Measurements from ENCODE around the gene ERG28. TPM values are rescaled to one million over a fixed set of nuclear protein-coding genes. Genes with fewer than 3 reads are reported as not detected.

Gene ERG28
- total and polyA plus RNA-seq, 10 of the 15 experiments (the other 5 are each of a cell fraction or from before 2014, with no cell fraction given), result 15.2 to 67.0 (median 48.1) TPM

DNA sequence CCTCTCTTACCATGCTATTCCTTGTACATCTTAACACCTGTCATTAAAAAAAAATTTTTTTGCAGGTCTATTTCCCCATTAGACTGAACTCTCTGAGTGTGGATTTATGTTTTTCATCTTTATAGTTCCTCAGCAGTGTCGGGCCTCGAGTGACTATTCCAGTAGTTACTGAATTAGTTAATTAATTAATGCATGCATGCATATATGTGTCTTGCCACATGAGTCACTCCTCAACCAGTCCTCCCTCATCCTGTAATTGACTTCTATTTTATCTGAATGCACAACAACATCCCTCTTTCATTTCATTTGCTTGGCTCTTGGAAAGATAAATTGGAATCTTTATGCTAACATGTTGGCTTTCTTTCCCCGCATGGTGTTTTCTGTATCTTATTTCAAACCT lies 35.6 kb downstream of the ERG28 start:
- RAD21 ChIA-PET (ENCODE audit: unreplicated experiment), result interaction anchor here (1.7 to 3.3 kb wide), 2 partner anchors 29 to 48 kb away, joined by 5 to 19 read pairs; no protein-coding TSS in a partner anchor

More for the DNA sequence above, 35.6 kb downstream of the ERG28 start:
- H3K36me3 ChIP-seq (ENCODE audit: control insufficient read depth in 2 of 2, insufficient read depth in 2 of 2, low read length in 1 of 2), result no peaks in the 10 kb centered on the region
- 91% methylated on average over 3 of the region's 3 CpGs for WGBS (ENCODE audit: insufficient coverage, insufficient replicate concordance, low lambda C conversion rate, missing lambda C conversion rate)
- H3K9me3 ChIP-seq (replicated peaks; ENCODE audit: control insufficient read depth, insufficient read depth, low read length), result no peaks in the 10 kb centered on the region
- in situ Hi-C loops (cut with MboI) (no loop called here), intact Hi-C loops (cut with micrococcal nuclease; ENCODE audit: unreplicated experiment) (no loop called here)
- TF ChIP-seq CHD1 (IDR thresholded peaks at IDR 0.05; ENCODE audit: low read depth, low read length) (no peak), RBBP5 (conservative IDR thresholded peaks at IDR 0.05) (no peak), EED (IDR thresholded peaks at IDR 0.05; ENCODE audit: low read depth) (no peak), SIX5 (IDR thresholded peaks at IDR 0.05; ENCODE audit: low read depth, low read length, severe bottlenecking) (no peak), FOS (IDR thresholded peaks at IDR 0.05; ENCODE audit: borderline replicate concordance, extremely low read depth, insufficient read length) (no peak), JUNB (IDR thresholded peaks at IDR 0.05) (no peak), GATAD2B (conservative IDR thresholded peaks at IDR 0.05; ENCODE audit: low read depth) (no peak), POU2F2 (IDR thresholded peaks at IDR 0.05; ENCODE audit: borderline replicate concordance, low read depth, low read length) (no peak), IKZF1 (conservative IDR thresholded peaks at IDR 0.05) (no peak), TCF3 (IDR thresholded peaks at IDR 0.05; ENCODE audit: borderline replicate concordance, insufficient read depth, low read depth, low read length) (no peak), CBX3 (IDR thresholded peaks at IDR 0.05; ENCODE audit: borderline replicate concordance, low read depth) (no peak)
- TF ChIP-seq, protein P1, sequence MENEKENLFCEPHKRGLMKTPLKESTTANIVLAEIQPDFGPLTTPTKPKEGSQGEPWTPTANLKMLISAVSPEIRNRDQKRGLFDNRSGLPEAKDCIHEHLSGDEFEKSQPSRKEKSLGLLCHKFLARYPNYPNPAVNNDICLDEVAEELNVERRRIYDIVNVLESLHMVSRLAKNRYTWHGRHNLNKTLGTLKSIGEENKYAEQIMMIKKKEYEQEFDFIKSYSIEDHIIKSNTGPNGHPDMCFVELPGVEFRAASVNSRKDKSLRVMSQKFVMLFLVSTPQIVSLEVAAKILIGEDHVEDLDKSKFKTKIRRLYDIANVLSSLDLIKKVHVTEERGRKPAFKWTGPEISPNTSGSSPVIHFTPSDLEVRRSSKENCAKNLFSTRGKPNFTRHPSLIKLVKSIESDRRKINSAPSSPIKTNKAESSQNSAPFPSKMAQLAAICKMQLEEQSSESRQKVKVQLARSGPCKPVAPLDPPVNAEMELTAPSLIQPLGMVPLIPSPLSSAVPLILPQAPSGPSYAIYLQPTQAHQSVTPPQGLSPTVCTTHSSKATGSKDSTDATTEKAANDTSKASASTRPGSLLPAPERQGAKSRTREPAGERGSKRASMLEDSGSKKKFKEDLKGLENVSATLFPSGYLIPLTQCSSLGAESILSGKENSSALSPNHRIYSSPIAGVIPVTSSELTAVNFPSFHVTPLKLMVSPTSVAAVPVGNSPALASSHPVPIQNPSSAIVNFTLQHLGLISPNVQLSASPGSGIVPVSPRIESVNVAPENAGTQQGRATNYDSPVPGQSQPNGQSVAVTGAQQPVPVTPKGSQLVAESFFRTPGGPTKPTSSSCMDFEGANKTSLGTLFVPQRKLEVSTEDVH (IDR thresholded peaks at IDR 0.05; ENCODE audit: low read depth, partially characterized antibody), result no peak
- SMC1A ChIA-PET (ENCODE audit: uncharacterized antibody, unreplicated experiment), result interaction anchor here (1.1 to 6.3 kb wide), 4 partner anchors 8 to 48 kb away, joined by 3 to 43 read pairs (median 8); partner anchors contain the start of gene FLVCR2
- no peak overlapping the region for H3K9ac ChIP-seq (ENCODE audit: control insufficient read depth, insufficient read depth, low read length)
- H3K4me1 ChIP-seq (ENCODE audit: control insufficient read depth, insufficient read depth, low read length), result no peaks in the 10 kb centered on the region
- POLR2A ChIA-PET, result interaction anchor here (1.3 kb wide), 1 partner anchor 35 kb away, joined by 3 read pairs; the partner anchor contains the start of gene ERG28
- H3K79me2 ChIP-seq (ENCODE audit: control insufficient read depth, insufficient read depth, low read length), result no peaks in the 10 kb centered on the region
- ATAC-seq, result no peak
- FAIRE-seq, result no peak
- DNase-seq (ENCODE audit: low read depth, low spot score), result no peak
- H3K4me2 ChIP-seq (ENCODE audit: control insufficient read depth, insufficient read depth), result no peak overlapping the region
- H2AFZ ChIP-seq (ENCODE audit: control insufficient read depth, low read depth, low read length), result no peak overlapping the region
- no peaks in the 10 kb centered on the region for H4K20me1 ChIP-seq (ENCODE audit: control insufficient read depth, insufficient read depth)
- H3K27ac ChIP-seq (ENCODE audit: control insufficient read depth, insufficient read depth), result no peak overlapping the region
- CTCF ChIA-PET, result interaction anchor here (1.0 to 4.6 kb wide), 6 partner anchors 21 to 318 kb away, joined by 3 to 33 read pairs (median 6); partner anchors contain the start of gene FLVCR2
- H3K4me3 ChIP-seq, result no peak overlapping the region
- BruUV-seq (replicated peaks), result no TSS peak
- H3K27me3 ChIP-seq (replicated peaks in 1 of 2; ENCODE audit: control insufficient read depth in 2 of 2, insufficient read depth in 2 of 2, low read length in 1 of 2), result no peaks in the 10 kb centered on the region

All from GM12878 (cell line).